Mucosa of rectum (tissue), 2 donors: ENCODE results near the gene PIAS1.
"Not testable (repeated sequence)": the region's sequence is repeated elsewhere in the genome, so short reads cannot be mapped to it uniquely, and the experiment has no call there.

Experiments used
- H3K27ac ChIP-seq, 2 donors: one replicate each; pipeline ENCODE4 v1.7.0; 2013; ENCODE audit warnings: inconsistent platforms in 2 of 2, low read depth in 2 of 2, low read length in 2 of 2
- H3K27me3 ChIP-seq, 2 donors: one replicate each; pipeline ENCODE4 v1.7.0; 2013; ENCODE audit warnings: low read length in 2 of 2; ENCODE audit not compliant: control insufficient read depth in 2 of 2, insufficient read depth in 2 of 2
- H3K36me3 ChIP-seq, 2 donors: one replicate each; pipeline ENCODE4 v1.7.0; 2013; ENCODE audit warnings: low read length in 2 of 2; ENCODE audit not compliant: control insufficient read depth in 2 of 2, insufficient read depth in 2 of 2
- H3K4me1 ChIP-seq, 2 donors: one replicate each; pipeline ENCODE4 v1.7.0; 2013; ENCODE audit warnings: low read length in 2 of 2, mild to moderate bottlenecking in 1 of 2; ENCODE audit not compliant: control insufficient read depth in 2 of 2, insufficient read depth in 2 of 2
- H3K4me3 ChIP-seq, 2 donors: one replicate each; pipeline ENCODE4 v1.7.0; 2013; ENCODE audit warnings: low read length in 2 of 2
- H3K9ac ChIP-seq, 2 donors: one replicate each; pipeline ENCODE4 v1.7.0; 2013; ENCODE audit warnings: low read length in 2 of 2, low read depth in 1 of 2, mild to moderate bottlenecking in 1 of 2
- H3K9me3 ChIP-seq, 2 donors: one replicate each; pipeline ENCODE4 v1.7.0; 2013; ENCODE audit warnings: low read length in 2 of 2; ENCODE audit not compliant: control insufficient read depth in 2 of 2
- donor health status: healthy.
- donor health status: Normal muscosa, but diverticular disease.

PIAS1 gene

GRCh38 chr15:68197170-68197492 lies 143.0 kb downstream of the PIAS1 start:
- no peak overlapping the region for H3K4me3 ChIP-seq
- H3K9ac ChIP-seq: no peak overlapping the region
- no peaks in the 10 kb centered on the region for H3K9me3 ChIP-seq
- H3K27ac ChIP-seq: no peak overlapping the region
- peaks cover 31 to 33% of the 10 kb centered on the region in 2 donors for H3K36me3 ChIP-seq
- H3K27me3 ChIP-seq: no peaks in the 10 kb centered on the region
- peaks cover 7 to 17% of the 10 kb centered on the region in 2 donors for H3K4me1 ChIP-seq

DNA sequence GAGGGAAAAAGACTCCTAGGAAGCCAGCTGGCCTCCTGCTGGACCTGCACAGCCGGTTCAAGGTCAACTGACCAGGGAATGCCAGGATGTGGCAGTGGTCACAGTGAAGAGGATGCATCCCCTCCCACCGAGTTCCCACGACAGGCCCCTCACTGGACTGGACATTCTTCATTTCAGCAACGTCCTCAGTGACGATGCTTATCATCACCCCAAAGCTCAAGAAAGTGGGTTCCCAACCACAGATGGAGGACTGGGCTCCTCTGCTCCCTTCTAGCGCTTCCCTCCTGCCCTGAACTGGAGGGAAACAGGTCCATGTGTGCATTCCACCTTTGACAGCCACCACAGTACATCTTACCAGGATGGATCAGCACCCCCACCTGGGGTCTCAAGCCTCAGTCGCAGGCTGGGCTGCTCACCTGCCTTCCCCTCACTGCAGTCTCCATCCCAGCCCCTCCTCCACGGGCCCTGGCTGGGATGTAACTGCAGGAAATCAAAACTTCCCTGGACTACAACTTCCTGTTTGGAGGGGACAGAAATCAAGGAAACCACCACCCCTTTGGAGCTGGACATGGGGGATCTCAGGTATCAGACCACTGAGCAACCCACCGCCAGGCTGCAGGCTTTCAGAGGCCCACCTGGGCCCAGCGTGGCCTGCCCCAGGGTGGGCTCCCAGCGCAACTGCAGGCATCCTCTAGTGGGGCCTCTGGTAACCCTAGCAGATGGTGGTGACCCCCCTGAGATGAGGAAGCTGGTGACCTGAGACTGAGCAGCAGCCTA lies 143.7 kb downstream of the PIAS1 start:
- H3K27me3 ChIP-seq: no peaks in the 10 kb centered on the region
- no peak overlapping the region for H3K9ac ChIP-seq
- peaks cover 10 to 19% of the 10 kb centered on the region in 2 donors for H3K4me1 ChIP-seq
- H3K36me3 ChIP-seq: peaks cover 24 to 26% of the 10 kb centered on the region in 2 donors
- no peak overlapping the region for H3K4me3 ChIP-seq
- no peaks in the 10 kb centered on the region for H3K9me3 ChIP-seq
- H3K27ac ChIP-seq: no peak overlapping the region

- H3K4me3 ChIP-seq: no peak overlapping the region
- peaks cover 10 to 23% of the 10 kb centered on the region in 2 donors for H3K4me1 ChIP-seq
- no peak overlapping the region for H3K9ac ChIP-seq
- no peaks in the 10 kb centered on the region for H3K27me3 ChIP-seq
- H3K36me3 ChIP-seq: peaks cover 13 to 15% of the 10 kb centered on the region in 2 donors
- H3K27ac ChIP-seq: no peak overlapping the region
- H3K9me3 ChIP-seq: no peaks in the 10 kb centered on the region
Observed at GRCh38 chr15:68199340-68199739, 145.2 kb downstream of the PIAS1 start.

GRCh38 chr15:68200016-68200861 lies 146.1 kb downstream of the PIAS1 start:
- Histone ChIP-seq H3K27me3 (no peaks in the 10 kb centered on the region), H3K36me3 (peaks cover 13 to 15% of the 10 kb centered on the region in 2 donors), H3K4me3 (no peak overlapping the region), H3K4me1 (peaks cover 10 to 24% of the 10 kb centered on the region in 2 donors), H3K27ac (no peak overlapping the region), H3K9ac (no peak overlapping the region), H3K9me3 (no peaks in the 10 kb centered on the region)

DNA sequence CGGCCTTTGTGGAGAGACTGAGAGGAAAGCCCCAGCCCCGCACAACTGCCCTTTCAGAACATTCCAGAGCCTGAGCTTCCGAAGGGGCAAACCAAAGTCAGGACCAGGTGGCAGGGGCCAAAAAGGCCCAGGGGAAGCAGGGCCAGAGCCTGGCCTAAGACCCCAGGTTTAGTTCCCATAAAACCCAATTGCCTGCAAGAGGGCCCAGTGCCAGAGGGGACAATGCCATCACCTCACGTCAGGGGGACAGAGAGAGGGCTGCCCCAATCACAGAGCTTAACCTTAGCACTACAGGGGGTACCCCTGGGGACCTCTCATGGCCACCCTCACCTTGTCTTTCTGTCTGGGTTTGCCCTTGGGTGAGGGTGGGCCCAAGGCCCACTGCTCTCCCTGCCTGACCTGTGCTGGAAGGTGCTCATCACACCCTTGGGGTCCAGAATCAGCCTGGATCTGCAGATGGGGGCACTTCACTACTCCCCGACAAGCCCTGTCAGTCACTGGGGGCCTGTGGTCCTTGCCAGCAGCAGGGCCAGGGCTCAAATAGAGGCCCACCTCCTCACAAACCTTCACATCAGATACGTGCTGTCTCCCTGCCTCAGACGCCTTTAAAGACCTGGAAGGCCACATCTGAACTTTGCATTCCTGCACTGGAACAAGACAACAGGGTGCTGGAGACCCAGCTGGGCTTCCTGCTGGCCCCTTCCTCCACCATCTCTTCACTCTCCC lies 147.2 kb downstream of the PIAS1 start:
- Histone ChIP-seq H3K27me3 (no peaks in the 10 kb centered on the region), H3K4me1 (peaks cover 18 to 34% of the 10 kb centered on the region in 2 donors), H3K9ac (peak overlapping the region in 1 of 2 donors; percentile 1), H3K4me3 (peak overlapping the region in 1 of 2 donors; percentile 15), H3K36me3 (peaks cover 10 to 13% of the 10 kb centered on the region in 2 donors), H3K9me3 (no peaks in the 10 kb centered on the region), H3K27ac (no peak overlapping the region)

- Histone ChIP-seq H3K27me3 (no peaks in the 10 kb centered on the region), H3K9ac (peak overlapping the region in 1 of 2 donors; percentile 19), H3K27ac (no peak overlapping the region), H3K9me3 (no peaks in the 10 kb centered on the region), H3K4me3 (peak overlapping the region in 1 of 2 donors; percentile 15), H3K36me3 (peaks cover 9 to 11% of the 10 kb centered on the region in 2 donors), H3K4me1 (peaks cover 22 to 39% of the 10 kb centered on the region in 2 donors)
Observed at GRCh38 chr15:68201879-68202261, 147.8 kb downstream of the PIAS1 start.

DNA sequence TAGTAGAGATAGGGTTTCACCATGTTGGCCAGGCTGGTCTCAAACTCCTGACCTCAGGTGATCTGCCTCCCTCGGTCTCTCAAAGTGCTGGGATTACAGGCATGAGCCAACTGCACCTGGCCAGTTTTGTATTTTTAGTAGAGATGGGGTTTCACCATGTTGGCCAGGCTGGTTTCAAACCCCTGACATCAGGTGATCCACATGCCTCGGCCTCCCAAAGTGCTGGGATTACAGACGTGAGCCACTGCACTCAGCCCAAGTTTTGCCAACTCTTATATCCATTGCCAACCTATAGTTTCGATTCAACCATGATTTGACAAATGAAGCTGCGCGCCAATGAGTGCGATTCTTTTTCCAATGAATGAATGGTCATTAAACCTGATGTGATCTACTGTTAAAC lies 148.9 kb downstream of the PIAS1 start:
- H3K9ac ChIP-seq: not testable (repeated sequence)
- H3K4me3 ChIP-seq: peak overlapping the region in 1 of 2 donors; percentile 86

GRCh38 chr15:68203486-68203885 lies 149.4 kb downstream of the PIAS1 start:
- Histone ChIP-seq H3K9me3 (no peaks in the 10 kb centered on the region), H3K4me3 (peak overlapping the region; percentile 76 to 86), H3K27me3 (no peaks in the 10 kb centered on the region), H3K9ac (peak overlapping the region in 1 of 2 donors; percentile 82), H3K36me3 (no peaks in the 10 kb centered on the region), H3K4me1 (peaks cover 22 to 39% of the 10 kb centered on the region in 2 donors), H3K27ac (no peak overlapping the region)

More for the DNA sequence above, 148.9 kb downstream of the PIAS1 start:
- H3K27me3 ChIP-seq, H3K27ac ChIP-seq, H3K36me3 ChIP-seq, H3K9me3 ChIP-seq: not testable (repeated sequence)
- peaks cover 22 to 39% of the 10 kb centered on the region in 2 donors for H3K4me1 ChIP-seq

DNA sequence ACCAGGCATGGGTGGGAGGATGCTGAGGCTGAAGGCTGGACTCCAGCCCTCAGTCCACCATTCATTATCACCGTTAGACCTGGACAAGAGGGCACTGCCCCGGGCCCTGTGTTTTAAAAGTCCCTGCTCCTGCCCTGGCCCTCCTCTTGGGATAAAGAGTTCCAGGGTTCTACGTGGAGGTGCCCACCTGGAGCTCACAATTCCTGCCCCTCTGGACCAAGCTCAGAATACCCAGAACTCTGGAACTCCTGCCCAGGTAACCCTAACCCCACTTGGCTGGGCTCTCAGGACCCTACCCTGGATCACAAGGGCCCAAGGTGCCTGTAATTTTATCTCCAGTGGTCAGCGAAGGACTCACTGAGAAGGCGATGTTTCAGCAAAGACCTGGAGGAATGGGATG lies 149.8 kb downstream of the PIAS1 start:
- Histone ChIP-seq H3K27ac (peak overlapping the region; percentile 97 to 98), H3K9ac (peak overlapping the region; percentile 48 to 82), H3K4me1 (peaks cover 22 to 39% of the 10 kb centered on the region in 2 donors), H3K36me3 (no peaks in the 10 kb centered on the region), H3K4me3 (peak overlapping the region; percentile 76 to 86), H3K27me3 (no peaks in the 10 kb centered on the region), H3K9me3 (no peaks in the 10 kb centered on the region)
